MCF 10A (cell line): ENCODE measurements around the gene OR52R1. TPM values are rescaled to one million over a fixed set of nuclear protein-coding genes. Genes with fewer than 3 reads are reported as not detected.
"Not testable (repeated sequence)": the region's sequence is repeated elsewhere in the genome, so short reads cannot be mapped to it uniquely, and the experiment has no call there.

Source experiments
- BruUV-seq: library from RNA; stranded (reverse); fragments of 400-500 nt; replicated peaks from 2 replicates; lab custom pipeline; 2021; lab: Mats Ljungman, UMichigan
- CTCF ChIA-PET: fragments of 300-600 bp; sonication (Branson Sonifier 250); formaldehyde crosslinking; extraction: SDS; loops from one replicate; lab custom pipeline; 2021; ENCODE audit warnings: antibody characterized with exemption, inconsistent platforms; lab: Yijun Ruan, JAX
- POLR2A ChIA-PET: fragments of 300-600, 350-650 bp; sonication (Branson Sonifier 250); formaldehyde crosslinking; extraction: SDS; loops from one replicate; lab custom pipeline; 2020; ENCODE audit warnings: antibody characterized with exemption, inconsistent platforms; lab: Yijun Ruan, JAX
- DNase-seq: peaks from one replicate; pipeline ENCODE4 v3.0.0-alpha.2; 2018; ENCODE audit not compliant: unreplicated experiment
- H3K27ac Mint-ChIP-seq: one replicate; pipeline ENCODE4 v1.8.0; 2022; ENCODE audit warnings: mild to moderate bottlenecking, low read depth, mixed read lengths; ENCODE audit not compliant: unreplicated experiment
- H3K27me3 Mint-ChIP-seq: one replicate; pipeline ENCODE4 v1.8.0; 2022; ENCODE audit warnings: mixed read lengths; ENCODE audit not compliant: insufficient read depth, unreplicated experiment
- H3K36me3 Mint-ChIP-seq: one replicate; pipeline ENCODE4 v1.8.0; 2022; ENCODE audit warnings: mild to moderate bottlenecking, moderate library complexity, mixed read lengths; ENCODE audit not compliant: insufficient read depth, unreplicated experiment
- H3K4me1 Mint-ChIP-seq: one replicate; pipeline ENCODE4 v1.8.0; 2022; ENCODE audit warnings: mixed read lengths; ENCODE audit not compliant: insufficient read depth, unreplicated experiment
- H3K4me3 Mint-ChIP-seq: one replicate; pipeline ENCODE4 v1.8.0; 2022; ENCODE audit warnings: mild to moderate bottlenecking, moderate library complexity, mixed read lengths; ENCODE audit not compliant: unreplicated experiment
- H3K9me3 Mint-ChIP-seq: one replicate; pipeline ENCODE4 v1.8.0; 2022; ENCODE audit warnings: mixed read lengths; ENCODE audit not compliant: unreplicated experiment
- CTCF ChIP-seq: fragments of 200-600 bp; IDR thresholded peaks from one replicate; pipeline ENCODE4 v1.8.0; 2022; ENCODE audit warnings: antibody characterized with exemption, mild to moderate bottlenecking; ENCODE audit not compliant: unreplicated experiment
- intact Hi-C: fragments of 100-400 bp; cut with micrococcal nuclease; formaldehyde crosslinking; loops from 2 replicates; pipeline ENCODE4 v1.14.1; 2022
- total RNA-seq: library from RNA; stranded (reverse); gene quantifications from 2 replicates; pipeline ENCODE4 v1.2.3, GENCODE V29; 2022

The OR52R1 gene
- total RNA-seq, 1 experiment from 2014 or later = not detected

DNA sequence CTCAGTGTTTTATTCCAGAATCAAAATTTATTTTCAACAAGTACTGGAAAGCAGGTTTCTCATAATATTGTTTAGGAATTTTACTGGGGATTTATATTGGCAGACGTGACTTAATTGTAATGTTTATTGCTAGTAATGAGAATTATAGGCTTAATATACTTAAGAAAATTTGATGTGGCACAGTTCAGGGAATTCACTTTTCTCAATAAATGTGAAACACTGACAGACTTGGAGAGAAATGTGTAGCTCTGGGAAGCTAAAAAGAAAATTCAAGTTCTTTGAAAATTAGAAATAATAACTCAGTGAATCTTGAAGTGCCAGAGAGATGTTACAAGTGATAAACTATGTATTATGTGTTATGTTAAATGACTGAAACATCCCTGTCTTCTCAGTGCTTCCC lies 16.8 kb upstream of the OR52R1 start, which contains the start of gene OR51F2:
Gene OR51F2 (plus strand): TSS at position 301 of the 400 bp plus-strand sequence. CDS start 101 bp downstream, outside the sequence.
- ChIA-PET CTCF (no interaction called here), POLR2A (no interaction called here)
- Mint-ChIP-seq H3K36me3 (no peaks in the 10 kb centered on the region), H3K27me3 (peaks cover 50% of the 10 kb centered on the region), H3K4me3 (no peak within 1 kb of the TSS), H3K27ac (no peak within 1 kb of the TSS), H3K4me1 (peaks cover 7% of the 10 kb centered on the region), H3K9me3 (no peaks in the 10 kb centered on the region)
- no TSS peak for BruUV-seq
- no peak for TF ChIP-seq CTCF
- DNase-seq = no peak
- intact Hi-C loops = loop anchor here (10.0 kb wide), 1 partner anchor 636 kb away; no protein-coding TSS in a partner anchor

GRCh38 chr11:4809246-4809645 lies 5.1 kb upstream of the OR52R1 start:
- H3K9me3 Mint-ChIP-seq = no peaks in the 10 kb centered on the region
- ChIA-PET POLR2A (no interaction called here), CTCF (no interaction called here)
- BruUV-seq = no TSS peak
- peaks cover 10% of the 10 kb centered on the region for H3K27me3 Mint-ChIP-seq
- H3K4me3 Mint-ChIP-seq = no peak overlapping the region
- H3K27ac Mint-ChIP-seq = no peak overlapping the region
- DNase-seq = no peak
- H3K4me1 Mint-ChIP-seq = no peaks in the 10 kb centered on the region
- intact Hi-C loops = no loop called here
- H3K36me3 Mint-ChIP-seq = no peaks in the 10 kb centered on the region
- TF ChIP-seq CTCF = no peak

DNA sequence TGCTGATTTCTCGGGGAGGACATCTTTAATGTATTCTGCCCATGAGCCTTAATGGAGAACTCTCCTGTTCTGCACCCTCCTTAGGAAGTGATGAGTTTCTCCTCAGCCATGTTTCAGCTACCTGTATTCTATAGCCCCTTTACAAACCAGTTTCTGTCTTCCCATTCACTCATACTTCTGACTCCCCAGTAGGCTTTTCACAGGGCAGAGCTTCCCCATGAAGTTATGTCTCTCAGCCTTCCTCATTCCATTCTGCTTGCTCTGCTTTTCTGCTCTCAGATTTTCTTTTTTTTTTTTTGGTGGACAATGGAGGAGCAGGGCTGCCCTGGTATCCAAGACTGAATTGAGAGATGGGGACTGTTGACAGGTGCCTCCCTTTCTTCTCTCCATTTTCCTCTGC lies 4.3 kb upstream of the OR52R1 start:
- Mint-ChIP-seq H3K27ac (no peak overlapping the region), H3K9me3 (no peaks in the 10 kb centered on the region), H3K27me3 (peaks cover 3% of the 10 kb centered on the region), H3K36me3 (no peaks in the 10 kb centered on the region), H3K4me3 (no peak overlapping the region), H3K4me1 (no peaks in the 10 kb centered on the region)
- no TSS peak for BruUV-seq
- CTCF ChIA-PET = no interaction called here
- intact Hi-C loops = no loop called here
- DNase-seq = no peak
- TF ChIP-seq CTCF = no peak
- POLR2A ChIA-PET = no interaction called here

DNA sequence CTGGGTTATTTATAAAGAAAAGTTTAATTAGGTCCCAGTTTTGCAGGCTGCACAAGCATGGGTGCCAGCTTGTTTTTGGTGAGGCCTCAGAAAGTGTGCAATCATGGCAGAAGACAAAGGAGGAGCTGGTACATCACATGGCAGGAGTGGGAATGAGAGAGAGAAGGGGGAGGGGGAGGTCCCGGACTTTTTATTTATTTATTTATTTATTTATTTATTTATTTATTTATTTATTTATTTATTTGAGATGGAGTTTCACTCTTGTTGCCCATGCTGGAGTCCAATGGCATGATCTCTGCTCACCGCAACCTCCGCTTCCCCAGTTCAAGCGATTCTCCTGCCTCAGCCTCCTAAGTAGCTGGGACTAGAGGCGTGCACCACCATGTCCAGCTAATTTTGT lies 2.9 kb downstream of the OR52R1 start:
- POLR2A ChIA-PET = interaction anchor here (0.8 kb wide), 1 partner anchor 9 kb away, joined by 3 read pairs; no protein-coding TSS in a partner anchor
- intact Hi-C loops, DNase-seq, H3K4me3 Mint-ChIP-seq, H3K9me3 Mint-ChIP-seq, H3K4me1 Mint-ChIP-seq, CTCF ChIA-PET, BruUV-seq, H3K27ac Mint-ChIP-seq, H3K27me3 Mint-ChIP-seq, H3K36me3 Mint-ChIP-seq: not testable (repeated sequence)
